ENCODE data around the gene GUCY1A1. TPM values are rescaled to one million over a fixed set of nuclear protein-coding genes. Genes with fewer than 3 reads are reported as not detected.
A peak's percentile ranks its signal among the peaks of the same experiment; 100 is the strongest.

The GUCY1A1 gene
- total and polyA plus RNA-seq, 3 experiments from 2014 or later: not detected

DNA sequence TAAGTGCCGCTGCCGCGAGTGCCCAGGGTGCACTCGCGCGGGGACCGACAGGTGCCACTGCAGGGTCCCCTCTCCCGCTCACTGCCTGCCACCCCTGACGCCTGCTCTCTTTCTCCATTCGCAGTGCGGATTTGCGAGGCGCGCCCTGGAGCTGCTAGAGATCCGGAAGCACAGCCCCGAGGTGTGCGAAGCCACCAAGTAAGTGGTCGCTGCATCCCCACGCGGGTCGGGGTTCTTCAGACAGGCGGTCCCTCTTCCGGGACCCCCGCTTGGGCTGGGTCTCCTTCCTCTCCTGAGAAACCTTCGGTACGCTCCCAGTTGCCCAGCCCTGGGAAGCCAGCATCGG lies 547 bp downstream of the GUCY1A1 start:
- Mint-ChIP-seq H3K4me1 (peaks cover 4 to 18% (median 15%) of the 10 kb centered on the region in 3 donors), H3K27me3 (peaks cover 27 to 45% of the 10 kb centered on the region in 2 donors), H3K4me3 (peak overlapping the region in 4 of 7 donors; percentile 34 to 74 (median 61)), H3K9me3 (no peaks in the 10 kb centered on the region), H3K27ac (no peak overlapping the region), H3K36me3 (no peaks in the 10 kb centered on the region)
- peak in 1 of 5 donors; percentile 2 for DNase-seq
- Histone ChIP-seq H3K27ac (ENCODE audit: low read depth, low read length) (no peak overlapping the region), H3K27me3 (ENCODE audit: insufficient read depth, low read length, poor library complexity, severe bottlenecking) (peaks cover 8% of the 10 kb centered on the region), H3K4me1 (ENCODE audit: insufficient read depth, low read length) (no peaks in the 10 kb centered on the region), H3K9me3 (ENCODE audit: low read length) (no peaks in the 10 kb centered on the region), H3K4me3 (ENCODE audit: low read length) (no peak overlapping the region), H3K36me3 (ENCODE audit: insufficient read depth, low read length) (no peaks in the 10 kb centered on the region)
- ChIA-PET CTCF (no interaction called here), POLR2A (no interaction called here)

DNA sequence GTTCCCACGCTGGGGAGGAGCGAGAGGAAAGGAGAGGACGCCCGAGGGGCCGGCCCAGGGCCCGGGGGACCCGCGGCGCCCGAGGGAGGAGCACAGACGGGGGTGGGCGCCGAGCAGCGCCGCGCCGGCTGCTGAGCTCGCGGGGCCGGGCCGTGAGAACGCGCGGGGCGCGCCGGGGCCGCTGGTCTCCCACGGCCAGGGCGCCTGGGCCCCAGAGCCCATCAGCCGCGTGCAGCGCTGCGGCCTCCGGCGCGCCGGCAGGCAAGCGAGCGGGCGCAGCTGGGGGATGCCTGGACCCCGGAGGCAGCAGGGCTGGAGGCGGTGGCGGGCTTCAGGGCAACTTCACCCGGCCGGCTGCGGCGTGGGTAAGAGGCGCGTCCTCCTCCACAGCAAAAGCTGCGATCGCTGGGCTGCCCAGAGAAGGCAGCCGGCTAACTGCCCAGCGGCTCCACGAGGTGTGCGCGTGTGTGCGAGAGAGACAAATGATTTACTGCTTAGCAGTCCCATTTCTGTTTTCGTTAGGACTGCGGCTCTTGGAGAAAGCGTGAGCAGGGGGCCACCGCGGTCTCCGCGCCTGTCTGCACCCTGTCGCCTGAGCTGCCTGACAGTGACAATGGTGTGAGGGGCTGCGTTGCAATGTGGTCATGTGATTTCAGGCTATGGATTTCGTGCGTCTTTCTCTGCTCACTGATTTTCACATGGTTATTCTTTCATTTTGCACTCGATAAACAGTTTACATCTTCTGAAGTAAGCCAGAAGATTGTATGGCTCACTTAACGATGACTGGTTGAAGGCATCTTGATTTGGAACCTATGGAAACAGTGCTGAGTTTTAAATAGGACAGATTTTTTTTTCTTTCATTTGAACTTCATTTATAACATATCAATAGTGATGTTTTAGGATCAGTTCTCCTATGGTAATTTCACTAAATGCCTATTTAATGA lies 1.2 kb downstream of the GUCY1A1 start:
- Mint-ChIP-seq H3K27ac (no peak overlapping the region), H3K4me3 (peak overlapping the region in 6 of 7 donors; percentile 10 to 61 (median 38)), H3K36me3 (no peaks in the 10 kb centered on the region), H3K27me3 (peaks cover 27 to 45% of the 10 kb centered on the region in 2 donors), H3K9me3 (no peaks in the 10 kb centered on the region), H3K4me1 (peaks cover 4 to 18% (median 15%) of the 10 kb centered on the region in 3 donors)
- H3K27me3 ChIP-seq (ENCODE audit: insufficient read depth, low read length, poor library complexity, severe bottlenecking): peaks cover 8% of the 10 kb centered on the region
- ChIA-PET CTCF (no interaction called here), POLR2A (no interaction called here)
- H3K27ac ChIP-seq (ENCODE audit: low read depth, low read length): no peak overlapping the region
- DNase-seq: no peak
- H3K9me3 ChIP-seq (ENCODE audit: low read length): no peaks in the 10 kb centered on the region
- H3K4me3 ChIP-seq (ENCODE audit: low read length): no peak overlapping the region
- H3K4me1 ChIP-seq (ENCODE audit: insufficient read depth, low read length): no peaks in the 10 kb centered on the region
- H3K36me3 ChIP-seq (ENCODE audit: insufficient read depth, low read length): no peaks in the 10 kb centered on the region

GRCh38 chr4:155668707-155669220 lies 2.1 kb downstream of the GUCY1A1 start:
- Mint-ChIP-seq H3K9me3 (no peaks in the 10 kb centered on the region), H3K27ac (no peak overlapping the region), H3K27me3 (peaks cover 27 to 44% of the 10 kb centered on the region in 2 donors), H3K4me1 (peaks cover 4 to 18% (median 15%) of the 10 kb centered on the region in 3 donors), H3K36me3 (no peaks in the 10 kb centered on the region), H3K4me3 (peak overlapping the region in 1 of 7 donors; percentile 16)
- H3K4me3 ChIP-seq (ENCODE audit: low read length): no peak overlapping the region
- H3K27ac ChIP-seq (ENCODE audit: low read depth, low read length): no peak overlapping the region
- CTCF ChIA-PET: no interaction called here
- H3K36me3 ChIP-seq (ENCODE audit: insufficient read depth, low read length): no peaks in the 10 kb centered on the region
- H3K9me3 ChIP-seq (ENCODE audit: low read length): no peaks in the 10 kb centered on the region
- POLR2A ChIA-PET: no interaction called here
- H3K27me3 ChIP-seq (ENCODE audit: insufficient read depth, low read length, poor library complexity, severe bottlenecking): peaks cover 8% of the 10 kb centered on the region
- DNase-seq: no peak
- H3K4me1 ChIP-seq (ENCODE audit: insufficient read depth, low read length): no peaks in the 10 kb centered on the region

- Mint-ChIP-seq H3K27me3 (peaks cover 11 to 15% of the 10 kb centered on the region in 2 donors), H3K4me3 (no peak overlapping the region), H3K27ac (no peak overlapping the region), H3K9me3 (no peaks in the 10 kb centered on the region), H3K4me1 (peaks cover 0 to 5% (median 2%) of the 10 kb centered on the region in 3 donors), H3K36me3 (no peaks in the 10 kb centered on the region)
- no peaks in the 10 kb centered on the region for H3K9me3 ChIP-seq (ENCODE audit: low read length)
- no peak overlapping the region for H3K4me3 ChIP-seq (ENCODE audit: low read length)
- H3K36me3 ChIP-seq (ENCODE audit: insufficient read depth, low read length): no peaks in the 10 kb centered on the region
- peaks cover 8% of the 10 kb centered on the region for H3K27me3 ChIP-seq (ENCODE audit: insufficient read depth, low read length, poor library complexity, severe bottlenecking)
- H3K4me1 ChIP-seq (ENCODE audit: insufficient read depth, low read length): no peaks in the 10 kb centered on the region
- POLR2A ChIA-PET: no interaction called here
- no peak overlapping the region for H3K27ac ChIP-seq (ENCODE audit: low read depth, low read length)
- CTCF ChIA-PET: no interaction called here
- DNase-seq: no peak
Measured at GRCh38 chr4:155672342-155672741, 5.7 kb downstream of the GUCY1A1 start.

DNA sequence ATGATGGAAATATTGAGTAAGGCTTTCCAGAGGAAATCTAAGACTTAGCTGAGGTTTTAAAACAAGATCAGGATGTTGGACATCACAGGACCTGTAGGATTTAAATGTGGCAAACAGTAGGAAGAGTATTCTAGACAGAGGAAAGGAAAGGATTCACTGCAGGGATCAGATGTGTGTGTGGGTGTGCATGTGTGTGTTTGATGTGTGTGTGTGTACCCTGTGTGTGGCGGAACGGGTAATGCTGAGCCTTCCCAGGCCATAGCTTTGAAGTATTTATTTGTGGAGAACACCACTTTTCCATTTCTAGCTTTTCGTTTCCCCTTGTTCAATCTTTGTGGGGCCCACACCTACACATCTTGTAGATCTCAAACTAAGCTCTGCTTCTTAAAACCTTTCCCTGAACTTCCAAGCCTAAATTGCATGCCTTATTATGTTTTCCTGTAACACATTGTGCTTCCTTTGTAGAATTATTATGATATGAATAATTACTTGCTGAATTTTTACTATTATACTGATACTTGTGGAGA lies 6.9 kb downstream of the GUCY1A1 start:
- H3K36me3 Mint-ChIP-seq: no peaks in the 10 kb centered on the region
- H3K27ac Mint-ChIP-seq: no peak overlapping the region
- peaks cover 6 to 8% of the 10 kb centered on the region in 2 donors for H3K27me3 Mint-ChIP-seq
- Histone ChIP-seq H3K9me3 (ENCODE audit: low read length) (no peaks in the 10 kb centered on the region), H3K27ac (ENCODE audit: low read depth, low read length) (no peak overlapping the region), H3K36me3 (ENCODE audit: insufficient read depth, low read length) (no peaks in the 10 kb centered on the region), H3K4me1 (ENCODE audit: insufficient read depth, low read length) (no peaks in the 10 kb centered on the region), H3K27me3 (ENCODE audit: insufficient read depth, low read length, poor library complexity, severe bottlenecking) (peaks cover 4% of the 10 kb centered on the region), H3K4me3 (ENCODE audit: low read length) (no peak overlapping the region)
- DNase-seq: no peak
- no peaks in the 10 kb centered on the region for H3K4me1 Mint-ChIP-seq
- CTCF ChIA-PET: no interaction called here
- H3K4me3 Mint-ChIP-seq: no peak overlapping the region
- H3K9me3 Mint-ChIP-seq: no peaks in the 10 kb centered on the region
- POLR2A ChIA-PET: no interaction called here

DNA sequence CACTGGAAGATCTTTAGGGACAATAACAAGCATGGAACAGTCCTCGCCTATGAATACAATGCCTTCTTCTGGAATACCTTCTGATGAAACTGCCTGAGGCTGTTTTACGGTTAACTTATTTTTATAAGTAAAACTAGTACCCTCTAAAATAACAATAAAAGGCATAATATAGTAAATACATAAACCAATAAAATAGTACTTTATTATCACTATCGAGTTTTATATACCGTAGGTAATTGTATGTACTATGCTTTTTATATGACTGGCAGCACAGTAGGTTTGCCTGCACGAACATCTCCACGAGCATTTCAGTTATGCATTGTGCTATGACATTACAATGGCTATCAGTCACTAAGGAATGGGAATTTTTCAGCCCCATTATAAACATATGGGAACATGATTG lies 8.0 kb downstream of the GUCY1A1 start:
- H3K27me3 ChIP-seq (ENCODE audit: insufficient read depth, low read length, poor library complexity, severe bottlenecking): no peaks in the 10 kb centered on the region
- H3K4me1 Mint-ChIP-seq: no peaks in the 10 kb centered on the region
- H3K36me3 ChIP-seq (ENCODE audit: insufficient read depth, low read length): no peaks in the 10 kb centered on the region
- ChIA-PET CTCF (no interaction called here), POLR2A (no interaction called here)
- H3K4me3 Mint-ChIP-seq: no peak overlapping the region
- no peak overlapping the region for H3K27ac ChIP-seq (ENCODE audit: low read depth, low read length)
- H3K9me3 ChIP-seq (ENCODE audit: low read length): no peaks in the 10 kb centered on the region
- no peak for DNase-seq
- H3K9me3 Mint-ChIP-seq: no peaks in the 10 kb centered on the region
- no peak overlapping the region for H3K4me3 ChIP-seq (ENCODE audit: low read length)
- H3K27me3 Mint-ChIP-seq: peaks cover 3% of the 10 kb centered on the region in 2 donors
- H3K4me1 ChIP-seq (ENCODE audit: insufficient read depth, low read length): no peaks in the 10 kb centered on the region
- no peak overlapping the region for H3K27ac Mint-ChIP-seq
- H3K36me3 Mint-ChIP-seq: no peaks in the 10 kb centered on the region

GRCh38 chr4:155675709-155676429 lies 9.2 kb downstream of the GUCY1A1 start:
- H3K36me3 Mint-ChIP-seq: no peaks in the 10 kb centered on the region
- H3K27me3 ChIP-seq (ENCODE audit: insufficient read depth, low read length, poor library complexity, severe bottlenecking): no peaks in the 10 kb centered on the region
- CTCF ChIA-PET: no interaction called here
- no peaks in the 10 kb centered on the region for H3K4me1 ChIP-seq (ENCODE audit: insufficient read depth, low read length)
- H3K27ac ChIP-seq (ENCODE audit: low read depth, low read length): no peak overlapping the region
- H3K4me1 Mint-ChIP-seq: no peaks in the 10 kb centered on the region
- no peaks in the 10 kb centered on the region for H3K9me3 ChIP-seq (ENCODE audit: low read length)
- peaks cover 0 to 4% of the 10 kb centered on the region in 2 donors for H3K27me3 Mint-ChIP-seq
- H3K27ac Mint-ChIP-seq: no peak overlapping the region
- no peaks in the 10 kb centered on the region for H3K36me3 ChIP-seq (ENCODE audit: insufficient read depth, low read length)
- POLR2A ChIA-PET: no interaction called here
- no peak overlapping the region for H3K4me3 ChIP-seq (ENCODE audit: low read length)
- no peaks in the 10 kb centered on the region for H3K9me3 Mint-ChIP-seq
- DNase-seq: no peak
- H3K4me3 Mint-ChIP-seq: no peak overlapping the region

DNA sequence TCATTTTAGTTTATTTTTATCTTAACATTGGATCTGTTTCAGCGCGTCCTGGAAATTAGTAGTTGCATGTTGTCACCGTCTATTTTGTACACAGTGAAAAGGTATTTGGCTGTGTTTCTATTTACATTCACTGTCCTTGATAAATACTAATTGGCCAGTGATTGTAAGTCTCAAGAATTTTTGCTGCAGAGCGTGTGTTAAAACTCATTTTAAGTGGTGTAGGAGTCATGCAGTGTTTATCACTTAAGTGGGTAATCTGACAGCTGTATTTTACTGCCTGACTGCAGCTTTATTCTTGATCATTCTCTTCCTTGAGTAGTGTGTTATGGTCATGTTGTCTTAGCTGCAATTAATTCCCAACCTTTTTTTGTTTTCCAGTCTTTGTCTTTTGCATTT lies 9.8 kb downstream of the GUCY1A1 start:
- CTCF ChIA-PET: no interaction called here
- Mint-ChIP-seq H3K4me3 (no peak overlapping the region), H3K4me1 (no peaks in the 10 kb centered on the region), H3K36me3 (no peaks in the 10 kb centered on the region), H3K9me3 (peaks cover 0 to under 1% (median 0%) of the 10 kb centered on the region in 5 donors), H3K27me3 (peaks cover 0 to 4% of the 10 kb centered on the region in 2 donors), H3K27ac (no peak overlapping the region)
- H3K4me3 ChIP-seq (ENCODE audit: low read length): no peak overlapping the region
- no peaks in the 10 kb centered on the region for H3K4me1 ChIP-seq (ENCODE audit: insufficient read depth, low read length)
- H3K9me3 ChIP-seq (ENCODE audit: low read length): no peaks in the 10 kb centered on the region
- H3K27me3 ChIP-seq (ENCODE audit: insufficient read depth, low read length, poor library complexity, severe bottlenecking): no peaks in the 10 kb centered on the region
- no peak for DNase-seq
- H3K36me3 ChIP-seq (ENCODE audit: insufficient read depth, low read length): no peaks in the 10 kb centered on the region
- POLR2A ChIA-PET: no interaction called here
- H3K27ac ChIP-seq (ENCODE audit: low read depth, low read length): no peak overlapping the region
